Activated CD8-positive, alpha-beta memory T cell treated with anti-CD3 and anti-CD28 coated beads, Interleukin-2, amount 50 U/mL, for 24 hours (primary cell): ENCODE measurements around the gene ADRA2C.

Experiments used
- DNase-seq: peaks from one replicate; pipeline ENCODE4 v3.0.0-alpha.2; 2020; ENCODE audit errors: extremely low read depth

The ADRA2C gene

GRCh38 chr4:3766036-3766784 is at the start of gene ADRA2C:
Gene ADRA2C (plus strand): TSS chr4:3766385. CDS start chr4:3766607, 222 bp downstream.
- no peak for DNase-seq

DNA sequence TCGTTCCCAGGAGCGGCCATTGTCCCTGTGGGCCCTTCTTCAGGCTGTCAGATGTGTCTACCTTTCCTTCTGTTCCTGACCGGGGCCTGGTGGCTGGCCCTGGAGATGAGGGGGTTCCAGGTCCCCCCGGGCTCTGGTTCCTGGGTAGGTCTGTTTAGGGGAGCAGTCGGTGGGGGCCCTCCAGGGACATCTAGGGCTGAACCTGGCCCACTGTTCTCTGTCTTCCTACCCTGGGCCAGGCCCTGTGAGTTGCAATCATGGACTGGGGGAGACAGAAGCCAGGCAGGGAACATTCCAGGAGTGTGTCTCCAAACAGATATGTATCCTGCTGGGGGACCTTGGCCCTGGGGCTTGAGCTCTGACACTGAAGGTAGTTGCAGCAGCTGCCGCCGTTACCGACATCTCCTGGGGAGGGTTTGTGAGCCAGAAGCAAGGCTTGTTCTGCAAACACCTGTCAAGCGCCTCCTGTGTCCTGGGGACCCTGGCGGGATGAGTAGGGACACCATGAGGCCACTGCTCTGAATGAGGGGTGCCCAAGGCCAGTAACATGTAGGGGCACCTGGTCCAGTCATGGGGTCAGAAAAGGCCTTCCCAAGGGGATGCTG is 49.5 kb upstream of the ADRA2C start:
- DNase-seq, result no peak

DNA sequence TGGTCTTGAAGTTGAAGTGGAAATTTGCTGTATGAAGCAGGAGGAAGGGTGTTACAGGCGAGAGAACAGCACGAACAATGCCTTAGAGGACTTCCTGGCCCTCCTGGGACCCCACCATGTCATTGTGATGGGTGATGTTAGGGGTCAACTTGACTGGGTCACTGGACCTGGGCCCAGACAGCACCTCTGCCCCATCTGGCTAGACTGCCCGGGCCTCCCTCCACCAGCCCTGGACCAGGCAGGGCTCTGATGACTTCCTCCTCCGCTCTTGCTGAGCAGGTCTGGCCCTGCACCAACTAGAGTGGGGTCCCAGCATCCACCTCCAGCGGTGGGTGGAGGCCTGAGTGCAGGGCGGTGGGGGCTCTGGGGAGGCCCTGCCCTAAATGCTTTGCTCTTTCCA is 48.9 kb upstream of the ADRA2C start:
- no peak for DNase-seq

- no peak for DNase-seq
These were observed 47.7 kb upstream of the ADRA2C start for GRCh38 chr4:3718462-3718861.

DNA sequence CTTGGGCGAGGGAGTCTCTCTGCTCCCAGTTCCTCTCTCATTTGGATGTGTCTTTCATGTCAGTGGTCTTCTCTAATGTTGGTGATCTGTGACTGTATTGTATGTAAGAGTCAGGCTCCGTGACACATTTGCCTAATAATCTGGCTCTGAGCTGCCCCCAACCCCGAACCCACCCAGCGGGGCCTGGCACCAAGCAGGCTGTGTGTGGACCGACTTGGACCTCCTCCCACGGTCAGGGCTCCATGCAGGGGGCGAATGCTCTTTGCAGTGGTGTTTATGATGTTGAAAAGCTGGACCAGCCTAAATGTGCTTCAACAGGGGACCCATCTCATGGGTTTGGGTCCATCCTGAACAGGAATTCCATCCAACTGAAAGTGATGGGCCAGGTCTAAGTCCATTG is 47.0 kb upstream of the ADRA2C start:
- no peak for DNase-seq

GRCh38 chr4:3719836-3720235 is 46.3 kb upstream of the ADRA2C start:
- no peak for DNase-seq

GRCh38 chr4:3720466-3720865 is 45.7 kb upstream of the ADRA2C start:
- DNase-seq, result no peak

GRCh38 chr4:3721186-3721585 is 45.0 kb upstream of the ADRA2C start:
- no peak for DNase-seq

DNA sequence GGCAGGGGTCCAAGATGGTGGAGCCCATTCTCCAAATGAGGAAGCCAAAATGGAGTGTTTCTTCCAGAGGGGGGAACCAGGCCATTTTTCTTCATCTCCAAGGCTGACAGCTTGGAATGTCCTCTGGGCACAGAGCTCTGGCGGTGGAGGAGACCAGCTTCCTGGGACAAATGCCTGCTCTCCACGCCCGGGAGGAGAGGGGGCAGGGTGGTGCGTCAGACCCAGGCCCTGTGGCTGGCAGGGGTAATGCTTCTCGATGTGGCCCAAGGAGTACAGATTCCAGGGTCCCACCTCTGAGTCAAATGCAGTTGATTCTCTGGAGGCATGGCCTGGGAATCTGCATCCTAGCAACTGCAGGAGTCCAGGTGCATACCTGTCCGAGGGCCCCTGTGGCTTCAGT is 44.6 kb upstream of the ADRA2C start:
- DNase-seq, result no peak

- no peak for DNase-seq
These were observed 43.5 kb upstream of the ADRA2C start for GRCh38 chr4:3722446-3723231.

DNA sequence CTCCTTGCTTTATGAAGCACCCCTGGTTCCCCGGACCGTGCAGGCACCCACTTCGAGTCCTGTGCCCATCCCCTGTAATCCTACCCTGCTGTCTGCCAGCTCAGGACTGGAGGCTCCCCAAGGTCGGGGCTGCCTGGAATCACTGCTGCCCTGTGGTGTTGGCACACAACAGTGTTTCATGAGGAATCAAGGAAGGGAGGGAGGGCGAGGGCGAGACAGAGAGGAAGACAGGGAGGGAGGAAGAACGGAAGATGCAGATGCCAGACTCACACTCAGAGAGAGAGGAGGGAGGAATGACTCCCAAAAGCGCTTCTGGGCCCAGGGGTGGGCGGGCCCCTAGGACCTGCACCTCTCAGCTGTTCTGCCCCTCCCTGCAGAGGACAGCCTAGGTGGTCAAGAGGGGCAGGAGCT is 42.9 kb upstream of the ADRA2C start:
- no peak for DNase-seq

GRCh38 chr4:3724319-3725231 is 41.6 kb upstream of the ADRA2C start:
- DNase-seq, result no peak

- DNase-seq, result no peak
These were observed 40.0 kb upstream of the ADRA2C start for GRCh38 chr4:3725936-3726870.

GRCh38 chr4:3727847-3728469 is 38.2 kb upstream of the ADRA2C start:
- DNase-seq, result no peak

- no peak for DNase-seq
These were observed 36.9 kb upstream of the ADRA2C start for GRCh38 chr4:3729188-3729881.

- DNase-seq, result no peak
These were observed 36.3 kb upstream of the ADRA2C start for GRCh38 chr4:3729882-3730226.

DNA sequence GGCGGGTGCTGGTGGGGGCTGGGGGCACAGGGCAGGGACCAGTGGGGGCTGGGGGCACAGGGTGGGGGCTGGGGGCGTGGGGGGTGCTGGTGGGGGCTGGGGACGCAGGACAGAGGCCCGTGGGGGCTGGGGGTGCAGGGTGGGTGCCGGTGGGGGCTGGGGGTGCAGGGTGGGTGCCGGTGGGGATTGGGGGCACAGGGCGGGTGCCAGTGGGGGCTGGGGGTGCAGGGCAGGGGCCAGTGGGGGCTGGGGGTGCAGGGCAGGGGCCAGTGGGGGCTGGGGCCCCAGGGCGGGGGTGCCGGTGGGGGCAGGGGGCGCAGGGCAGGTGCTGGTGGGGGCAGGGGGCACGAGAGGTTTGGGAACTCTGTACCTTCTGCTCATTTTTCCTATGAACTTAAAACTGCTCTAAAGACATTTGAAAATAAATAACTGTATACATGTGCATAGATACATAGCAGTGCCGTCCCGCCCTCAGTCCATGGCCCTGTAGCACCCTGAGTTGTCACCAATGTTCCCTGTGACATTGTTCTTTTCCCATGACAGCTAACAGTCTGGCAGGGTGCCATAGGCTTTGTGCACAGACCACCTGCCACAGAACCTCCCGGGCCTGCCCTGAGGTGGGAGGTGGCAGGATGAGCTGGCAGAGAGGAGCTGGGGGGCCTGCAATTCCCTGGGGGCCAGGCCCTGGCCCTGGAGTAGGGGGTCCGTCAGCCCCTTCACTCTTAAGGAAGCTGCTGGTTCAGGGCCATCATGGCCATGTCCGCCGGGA is 35.6 kb upstream of the ADRA2C start:
- DNase-seq, result no peak

- DNase-seq, result no peak
These were observed 33.8 kb upstream of the ADRA2C start for GRCh38 chr4:3732076-3733028.
